HG03342 (cell line): ENCODE results near the gene SPTLC2.

Source experiments
- ATAC-seq: cut with Tn5 transposase; IDR thresholded peaks from one replicate; pipeline ENCODE4 v1.9.1; 2021; ENCODE audit warnings: mild to moderate bottlenecking, moderate library complexity; ENCODE audit not compliant: unreplicated experiment

Gene SPTLC2

GRCh38 chr14:77623201-77623600 lies 6.8 kb upstream of the SPTLC2 start:
- no peak for ATAC-seq

GRCh38 chr14:77622366-77622961 lies 6.0 kb upstream of the SPTLC2 start:
- no peak for ATAC-seq

- no peak for ATAC-seq
Measured at GRCh38 chr14:77620222-77620870, 3.9 kb upstream of the SPTLC2 start.

- no peak for ATAC-seq
Measured at GRCh38 chr14:77618381-77618970, 2.0 kb upstream of the SPTLC2 start.

- ATAC-seq: peak; percentile 1
Measured at GRCh38 chr14:77616133-77616453, 344 bp downstream of the SPTLC2 start.

GRCh38 chr14:77615361-77616132 lies 890 bp downstream of the SPTLC2 start:
- ATAC-seq: no peak

- ATAC-seq: no peak
Measured at GRCh38 chr14:77613201-77613600, 3.2 kb downstream of the SPTLC2 start.

- no peak for ATAC-seq
Measured at GRCh38 chr14:77612011-77612620, 4.3 kb downstream of the SPTLC2 start.

GRCh38 chr14:77610553-77610952 lies 5.9 kb downstream of the SPTLC2 start:
- ATAC-seq: no peak

GRCh38 chr14:77609922-77610321 lies 6.5 kb downstream of the SPTLC2 start:
- no peak for ATAC-seq

- ATAC-seq: peak; percentile 65
Measured at GRCh38 chr14:77607741-77608302, 8.6 kb downstream of the SPTLC2 start.

- no peak for ATAC-seq
Measured at GRCh38 chr14:77605392-77605972, 11.0 kb downstream of the SPTLC2 start.

- no peak for ATAC-seq
Measured at GRCh38 chr14:77603654-77604255, 12.7 kb downstream of the SPTLC2 start.

GRCh38 chr14:77603031-77603430 lies 13.4 kb downstream of the SPTLC2 start:
- ATAC-seq: no peak

GRCh38 chr14:77601846-77602619 lies 14.4 kb downstream of the SPTLC2 start:
- no peak for ATAC-seq

GRCh38 chr14:77599889-77600288 lies 16.5 kb downstream of the SPTLC2 start:
- no peak for ATAC-seq

GRCh38 chr14:77598366-77599070 lies 17.9 kb downstream of the SPTLC2 start:
- no peak for ATAC-seq

- ATAC-seq: peak; percentile 79
Measured at GRCh38 chr14:77593501-77593961, 22.9 kb downstream of the SPTLC2 start.
